GM10266 (cell line): Measurements from ENCODE around the gene NLRP6.

Experiments
- DNase-seq: peaks from one replicate; pipeline ENCODE4 v3.0.0; 2012; ENCODE audit errors: extremely low spot score
- TF ChIP-seq, protein P1 (sequence below): IDR thresholded peaks from 2 replicates; pipeline ENCODE4 v1.5.1; 2012; ENCODE audit warnings: mild to moderate bottlenecking, low read depth; ENCODE audit not compliant: control insufficient read depth, insufficient read depth; ENCODE audit errors: missing control alignments

NLRP6 gene

DNA sequence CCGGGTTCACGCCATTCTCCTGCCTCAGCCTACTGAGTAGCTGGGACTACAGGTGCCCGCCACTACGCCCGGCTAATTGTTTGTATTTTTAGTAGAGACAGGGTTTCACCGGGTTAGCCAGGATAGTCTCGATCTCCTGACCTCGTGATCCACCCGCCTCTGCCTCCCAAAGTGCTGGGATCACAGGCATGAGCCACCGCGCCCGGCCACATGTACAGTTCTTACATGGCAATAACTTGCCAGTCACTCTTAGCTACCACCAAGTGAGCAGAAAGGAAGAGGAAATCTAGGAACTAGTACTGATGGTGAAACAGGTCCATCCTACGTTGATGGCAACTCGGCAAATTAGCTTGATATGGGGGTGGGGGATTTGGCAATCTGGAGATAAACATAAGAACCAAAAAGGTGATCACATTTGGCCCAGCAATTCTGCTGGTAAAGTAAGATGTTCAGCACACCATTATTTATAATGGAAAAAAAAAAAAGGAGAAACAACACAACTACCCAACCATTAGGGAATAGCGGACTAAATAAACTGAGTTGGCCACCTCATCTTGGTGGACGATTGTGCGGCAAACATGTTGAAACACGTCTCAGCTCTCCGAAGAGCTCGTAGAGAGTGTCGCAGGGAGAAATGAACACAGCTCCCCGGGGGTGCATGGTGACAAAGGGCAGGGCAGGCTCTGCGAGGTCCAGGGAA is 5.3 kb downstream of the NLRP6 start:
- DNase-seq, result no peak
- TF ChIP-seq, protein P1, sequence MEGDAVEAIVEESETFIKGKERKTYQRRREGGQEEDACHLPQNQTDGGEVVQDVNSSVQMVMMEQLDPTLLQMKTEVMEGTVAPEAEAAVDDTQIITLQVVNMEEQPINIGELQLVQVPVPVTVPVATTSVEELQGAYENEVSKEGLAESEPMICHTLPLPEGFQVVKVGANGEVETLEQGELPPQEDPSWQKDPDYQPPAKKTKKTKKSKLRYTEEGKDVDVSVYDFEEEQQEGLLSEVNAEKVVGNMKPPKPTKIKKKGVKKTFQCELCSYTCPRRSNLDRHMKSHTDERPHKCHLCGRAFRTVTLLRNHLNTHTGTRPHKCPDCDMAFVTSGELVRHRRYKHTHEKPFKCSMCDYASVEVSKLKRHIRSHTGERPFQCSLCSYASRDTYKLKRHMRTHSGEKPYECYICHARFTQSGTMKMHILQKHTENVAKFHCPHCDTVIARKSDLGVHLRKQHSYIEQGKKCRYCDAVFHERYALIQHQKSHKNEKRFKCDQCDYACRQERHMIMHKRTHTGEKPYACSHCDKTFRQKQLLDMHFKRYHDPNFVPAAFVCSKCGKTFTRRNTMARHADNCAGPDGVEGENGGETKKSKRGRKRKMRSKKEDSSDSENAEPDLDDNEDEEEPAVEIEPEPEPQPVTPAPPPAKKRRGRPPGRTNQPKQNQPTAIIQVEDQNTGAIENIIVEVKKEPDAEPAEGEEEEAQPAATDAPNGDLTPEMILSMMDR, result no peak

DNA sequence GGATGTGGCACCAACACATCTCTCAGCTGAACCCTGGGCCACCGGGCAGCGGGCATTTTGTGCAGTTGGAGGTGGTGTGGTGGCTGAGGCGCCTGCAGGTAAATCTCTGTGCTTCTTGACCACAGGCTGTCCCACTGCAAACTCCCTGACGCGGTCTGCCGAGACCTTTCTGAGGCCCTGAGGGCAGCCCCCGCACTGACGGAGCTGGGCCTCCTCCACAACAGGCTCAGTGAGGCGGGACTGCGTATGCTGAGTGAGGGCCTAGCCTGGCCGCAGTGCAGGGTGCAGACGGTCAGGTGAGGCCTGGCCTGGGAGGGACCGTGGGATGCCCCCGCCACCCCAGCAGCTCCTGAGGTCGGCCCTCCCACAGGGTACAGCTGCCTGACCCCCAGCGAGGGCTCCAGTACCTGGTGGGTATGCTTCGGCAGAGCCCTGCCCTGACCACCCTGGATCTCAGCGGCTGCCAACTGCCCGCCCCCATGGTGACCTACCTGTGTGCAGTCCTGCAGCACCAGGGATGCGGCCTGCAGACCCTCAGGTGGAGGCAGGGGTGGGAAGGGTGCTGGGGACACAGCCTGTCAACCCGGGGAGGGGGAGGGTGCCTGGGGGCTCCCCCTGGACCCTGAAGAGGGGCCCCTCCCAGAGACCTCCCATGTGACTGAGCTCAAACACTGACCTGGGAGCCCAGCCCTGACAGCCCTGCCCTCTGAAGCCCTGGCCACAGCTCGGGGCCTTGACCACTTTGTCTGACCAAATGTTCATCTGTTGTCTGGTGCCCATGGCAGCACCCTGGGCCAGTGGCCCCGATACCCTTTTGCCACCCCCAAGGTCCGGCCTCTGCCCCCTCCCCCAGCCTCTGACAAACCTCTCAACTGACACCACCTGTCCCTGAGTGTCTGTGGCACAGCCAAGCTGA is 6.2 kb downstream of the NLRP6 start:
- TF ChIP-seq, protein P1, result no peak

DNA sequence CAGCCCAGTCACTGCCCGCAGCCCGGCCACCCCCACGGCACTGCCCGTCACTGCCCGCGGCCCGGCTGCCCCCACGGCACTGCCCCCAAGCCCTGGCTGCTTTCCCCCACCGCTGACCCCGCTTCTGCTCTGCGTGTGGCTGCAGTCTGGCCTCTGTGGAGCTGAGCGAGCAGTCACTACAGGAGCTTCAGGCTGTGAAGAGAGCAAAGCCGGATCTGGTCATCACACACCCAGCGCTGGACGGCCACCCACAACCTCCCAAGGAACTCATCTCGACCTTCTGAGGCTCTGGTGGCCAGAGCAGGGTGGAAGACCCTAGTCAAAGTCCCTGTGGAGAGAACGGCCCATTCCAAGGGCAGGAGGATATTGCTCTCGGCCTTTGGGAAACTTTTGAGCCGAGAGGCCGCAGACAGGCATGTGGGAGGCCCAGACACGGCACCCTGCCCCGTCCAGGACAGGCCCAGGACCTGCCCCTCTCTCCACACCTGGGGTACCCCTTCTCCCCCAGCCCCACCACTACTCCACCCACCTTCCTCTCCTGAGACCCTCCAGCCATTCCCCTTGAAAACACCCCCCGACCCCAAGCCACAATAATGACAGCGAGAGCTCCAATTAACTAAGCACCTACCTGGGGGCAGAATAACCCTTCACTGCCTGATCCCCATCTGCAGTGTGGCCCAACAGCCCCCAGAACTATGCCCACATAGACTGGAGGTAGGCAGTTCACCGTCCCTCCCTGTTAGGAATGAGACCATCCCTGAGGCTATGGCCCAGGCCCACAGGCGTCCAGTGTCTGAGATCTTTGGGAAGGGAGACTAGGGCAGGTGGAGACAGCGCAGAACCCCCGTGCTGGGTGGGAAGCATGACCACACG is 7.0 kb downstream of the NLRP6 start:
- DNase-seq, result peak; percentile 26
- TF ChIP-seq, protein P1, result no peak

More for the DNA sequence above, 6.2 kb downstream of the NLRP6 start:
- no peak for DNase-seq

DNA sequence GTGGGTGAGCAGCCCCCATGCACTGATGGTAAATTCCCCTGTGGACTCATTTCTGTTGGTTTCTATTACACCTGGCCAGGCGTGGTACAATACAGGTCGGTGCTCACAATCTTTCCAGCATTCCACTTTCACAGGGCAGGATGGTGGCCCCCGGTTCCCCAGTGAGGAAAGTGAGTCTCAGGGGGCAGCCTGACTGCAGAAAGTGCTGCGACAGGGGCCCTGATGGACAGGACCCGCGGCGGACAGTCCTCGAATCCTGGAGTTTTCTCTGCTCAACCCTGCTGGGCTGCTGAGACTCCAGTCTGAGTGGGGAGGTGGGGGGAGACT is 7.7 kb downstream of the NLRP6 start:
- peak; percentile 26 for DNase-seq
- TF ChIP-seq, protein P1, result no peak

DNA sequence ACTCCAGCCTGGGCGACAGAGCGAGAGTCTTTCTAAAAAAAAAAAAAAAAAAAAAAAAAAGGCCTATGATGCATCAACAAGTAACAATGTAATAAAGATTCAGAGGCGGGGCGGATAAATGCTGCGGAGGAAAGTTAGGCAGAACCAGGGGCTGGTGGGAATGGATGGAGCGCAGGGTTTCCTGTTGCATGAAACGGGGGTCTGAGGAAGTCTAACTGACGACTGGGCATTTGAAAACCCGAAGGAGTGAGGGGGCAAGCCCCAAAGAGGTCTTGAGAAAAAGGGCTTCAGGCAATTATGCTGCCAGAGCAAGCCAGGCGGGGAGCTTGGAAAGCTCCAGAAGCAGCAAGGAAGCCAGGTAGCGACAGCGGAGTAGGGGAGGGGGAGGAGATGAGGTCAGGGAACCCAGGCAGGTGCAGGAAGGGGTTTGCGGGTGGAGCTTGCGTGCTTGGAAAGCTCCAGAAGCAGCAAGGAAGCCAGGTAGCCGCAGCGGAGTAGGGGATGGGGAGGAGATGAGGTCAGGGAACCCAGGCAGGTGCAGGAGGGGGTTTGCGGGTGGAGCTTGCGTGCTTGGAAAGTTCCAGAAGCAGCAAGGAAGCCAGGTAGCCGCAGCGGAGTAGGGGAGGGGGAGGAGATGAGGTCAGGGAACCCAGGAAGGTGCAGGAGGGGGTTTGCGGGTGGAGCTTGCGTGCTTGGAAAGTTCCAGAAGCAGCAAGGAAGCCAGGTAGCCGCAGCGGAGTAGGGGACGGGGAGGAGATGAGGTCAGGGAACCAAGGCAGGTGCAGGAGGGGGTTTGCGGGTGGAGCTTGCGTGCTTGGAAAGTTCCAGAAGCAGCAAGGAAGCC is 9.0 kb downstream of the NLRP6 start:
- peak; percentile 28 for DNase-seq

DNA sequence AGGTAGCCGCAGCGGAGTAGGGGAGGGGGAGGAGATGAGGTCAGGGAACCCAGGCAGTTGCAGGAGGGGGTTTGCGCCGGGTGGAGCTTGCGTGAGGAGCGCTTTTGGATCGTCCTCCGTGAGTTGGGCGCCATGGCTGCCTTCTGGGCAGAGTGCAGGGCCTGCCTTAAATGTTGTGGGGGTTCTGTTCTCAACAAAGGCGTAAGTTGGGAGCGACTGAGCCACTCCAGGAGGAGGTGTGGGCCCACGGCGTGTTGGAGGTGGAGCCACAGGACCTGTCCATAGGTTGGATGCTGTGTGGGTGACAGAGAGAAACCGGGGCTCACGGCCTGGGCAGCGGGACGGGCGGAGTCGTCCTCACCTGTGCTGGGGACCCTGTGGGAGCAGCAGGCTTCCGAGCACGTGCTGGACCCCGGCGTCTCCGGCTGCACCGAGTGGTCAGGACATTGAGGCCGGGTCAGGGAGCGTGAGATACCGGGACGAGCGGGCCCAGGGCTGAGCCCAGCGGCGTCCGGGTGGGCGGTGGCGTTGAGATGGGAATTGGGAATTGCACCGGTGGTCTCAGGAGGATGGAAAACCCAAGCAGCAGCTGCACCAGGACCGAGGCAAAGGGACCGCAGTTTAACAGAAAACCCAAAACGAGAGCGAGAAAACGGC is 9.7 kb downstream of the NLRP6 start:
- TF ChIP-seq, protein P1, result no peak

More for the DNA sequence above, 9.7 kb downstream of the NLRP6 start:
- peak; percentile 42 for DNase-seq
